Ectodermal cell (in vitro differentiated cells): Measurements from ENCODE around the gene KIF6.

Source experiments
- H3K27ac ChIP-seq: 2 replicates; pipeline ENCODE4 v1.7.0; 2013; ENCODE audit warnings: mild to moderate bottlenecking, low read depth, low read length; ENCODE audit not compliant: insufficient read depth, poor library complexity, severe bottlenecking
- H3K27me3 ChIP-seq: 2 replicates; pipeline ENCODE4 v1.7.0; 2013; ENCODE audit warnings: mild to moderate bottlenecking, low read length; ENCODE audit not compliant: insufficient read depth, control insufficient read depth, poor library complexity, severe bottlenecking
- H3K36me3 ChIP-seq: one replicate; pipeline ENCODE4 v1.7.0; 2013; ENCODE audit warnings: low read length; ENCODE audit not compliant: control insufficient read depth, insufficient read depth
- H3K4me1 ChIP-seq: one replicate; pipeline ENCODE4 v1.7.0; 2013; ENCODE audit warnings: low read length; ENCODE audit not compliant: control insufficient read depth, insufficient read depth
- H3K4me3 ChIP-seq: 2 replicates; pipeline ENCODE4 v1.7.0; 2013; ENCODE audit warnings: low read depth, low read length, control low read depth; ENCODE audit not compliant: insufficient read depth
- H3K9me3 ChIP-seq: 2 replicates; pipeline ENCODE4 v1.7.0; 2013; ENCODE audit warnings: mild to moderate bottlenecking, low read length, moderate library complexity; ENCODE audit not compliant: control insufficient read depth
- WGBS, 2 experiments: methylation state at CpG; one replicate each; pipeline ENCODE4 v1.1.7; 2013; ENCODE audit warnings: missing lambda C conversion rate in 2 of 2; 5-methylcytosine and 5-hydroxymethylcytosine counted together

Gene KIF6

DNA sequence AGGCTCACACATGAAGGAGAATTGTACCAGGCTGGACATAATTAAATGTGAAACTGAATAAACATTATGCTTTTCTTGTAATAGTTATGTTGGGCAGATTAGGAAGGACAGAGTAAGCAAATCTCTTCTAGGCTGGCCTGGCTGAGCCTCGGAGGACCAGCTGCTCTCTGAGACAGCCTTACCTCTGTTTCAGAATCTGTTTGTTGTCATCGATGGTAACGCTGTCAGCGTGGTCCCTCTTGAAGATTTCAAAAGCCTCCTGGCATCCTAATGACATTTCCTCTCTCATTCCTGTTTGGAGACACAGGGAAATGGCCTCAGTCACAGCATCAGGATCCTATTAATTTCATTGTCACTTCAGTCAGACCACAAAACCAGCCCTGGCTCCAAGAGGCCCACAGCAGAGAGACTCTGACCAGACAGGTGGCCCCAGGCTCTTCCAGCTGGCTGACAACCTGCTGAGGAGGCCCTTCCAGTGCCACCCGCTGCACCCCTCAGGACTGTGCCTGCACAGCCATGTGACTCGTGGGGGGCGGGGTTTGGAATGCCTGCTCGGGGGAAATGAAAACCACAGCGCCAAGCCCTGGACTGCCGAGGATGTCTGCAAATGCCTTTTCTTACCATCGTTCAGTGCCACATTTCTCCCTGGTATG is 294.2 kb downstream of the KIF6 start:
- no peak overlapping the region for H3K27ac ChIP-seq
- WGBS, 2 experiments: 77 to 83% methylated on average over 11 of the region's 11 CpGs

GRCh38 chr6:39430446-39430845 is 294.8 kb downstream of the KIF6 start:
- H3K36me3 ChIP-seq: no peaks in the 10 kb centered on the region
- 88 to 91% methylated on average over 1 of the region's 1 CpG for WGBS, 2 experiments
- no peaks in the 10 kb centered on the region for H3K9me3 ChIP-seq
- no peaks in the 10 kb centered on the region for H3K27me3 ChIP-seq
- peaks cover 8% of the 10 kb centered on the region for H3K4me1 ChIP-seq
- H3K4me3 ChIP-seq: no peak overlapping the region
- no peak overlapping the region for H3K27ac ChIP-seq

More for the DNA sequence above, 294.2 kb downstream of the KIF6 start:
- no peaks in the 10 kb centered on the region for H3K36me3 ChIP-seq
- no peak overlapping the region for H3K4me3 ChIP-seq
- H3K4me1 ChIP-seq: peaks cover 8% of the 10 kb centered on the region
- H3K27me3 ChIP-seq: no peaks in the 10 kb centered on the region
- H3K9me3 ChIP-seq: no peaks in the 10 kb centered on the region

DNA sequence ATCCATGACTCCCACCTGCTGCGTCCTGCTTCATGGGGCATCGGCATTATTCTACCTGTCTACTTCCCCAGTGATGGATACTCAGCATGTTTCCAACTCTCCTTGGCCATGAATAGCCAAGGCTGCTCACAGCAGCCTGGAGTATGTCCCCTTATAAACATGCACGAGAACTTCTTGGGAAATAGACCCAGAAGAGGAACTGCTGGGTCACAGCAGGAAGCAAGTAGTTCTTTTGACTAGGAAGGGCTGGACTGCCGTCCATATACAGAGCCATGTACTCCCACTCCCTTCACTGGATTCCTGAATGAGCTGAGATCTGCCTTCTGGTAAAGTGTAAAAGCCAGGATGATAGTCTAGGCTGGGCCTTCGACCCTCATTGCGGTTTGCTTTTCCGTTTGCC is 296.4 kb downstream of the KIF6 start:
- no peak overlapping the region for H3K27ac ChIP-seq

DNA sequence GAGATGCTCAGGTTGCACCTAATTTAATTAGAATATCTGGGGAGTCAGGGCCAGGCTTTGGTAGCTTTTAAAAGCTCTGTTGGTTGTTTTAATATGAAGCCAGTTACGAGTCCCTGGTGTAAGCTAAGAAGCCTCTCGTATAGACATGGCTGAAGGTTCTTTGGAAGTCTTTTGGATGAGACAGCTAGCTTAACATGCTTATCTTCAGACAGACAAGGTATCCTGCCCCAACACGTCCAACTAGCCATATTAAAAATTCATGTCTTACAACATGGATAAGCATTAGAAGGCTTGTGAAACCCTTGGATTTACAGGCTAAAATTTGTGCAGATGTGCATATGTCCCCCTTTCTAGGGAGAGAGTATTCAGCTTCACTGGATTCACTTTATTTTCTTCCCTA is 297.1 kb downstream of the KIF6 start:
- Histone ChIP-seq H3K27me3 (no peaks in the 10 kb centered on the region), H3K4me1 (peaks cover 8% of the 10 kb centered on the region), H3K4me3 (no peak overlapping the region), H3K27ac (no peak overlapping the region), H3K9me3 (no peaks in the 10 kb centered on the region), H3K36me3 (no peaks in the 10 kb centered on the region)
- 86 to 87% methylated on average over 3 of the region's 3 CpGs for WGBS, 2 experiments

More for the DNA sequence above, 296.4 kb downstream of the KIF6 start:
- Histone ChIP-seq H3K36me3 (no peaks in the 10 kb centered on the region), H3K27me3 (no peaks in the 10 kb centered on the region), H3K4me3 (no peak overlapping the region), H3K4me1 (peaks cover 8% of the 10 kb centered on the region), H3K9me3 (no peaks in the 10 kb centered on the region)
- 82 to 90% methylated on average over 7 of the region's 7 CpGs for WGBS, 2 experiments

- Histone ChIP-seq H3K4me1 (peaks cover 3% of the 10 kb centered on the region), H3K4me3 (no peak overlapping the region), H3K36me3 (no peaks in the 10 kb centered on the region), H3K27ac (no peak overlapping the region), H3K27me3 (no peaks in the 10 kb centered on the region), H3K9me3 (no peaks in the 10 kb centered on the region)
- WGBS, 2 experiments: 81 to 96% methylated on average over 2 of the region's 2 CpGs
Measured at GRCh38 chr6:39426073-39426456, 299.1 kb downstream of the KIF6 start.

- Histone ChIP-seq H3K36me3 (no peaks in the 10 kb centered on the region), H3K4me1 (no peaks in the 10 kb centered on the region), H3K4me3 (no peak overlapping the region), H3K27ac (no peak overlapping the region), H3K9me3 (no peaks in the 10 kb centered on the region), H3K27me3 (no peaks in the 10 kb centered on the region)
- WGBS, 2 experiments: 88 to 89% methylated on average over 5 to 6 of the region's 6 CpGs
Measured at GRCh38 chr6:39425346-39426072, 299.7 kb downstream of the KIF6 start.

GRCh38 chr6:39424831-39425230 is 300.4 kb downstream of the KIF6 start:
- H3K4me1 ChIP-seq: no peaks in the 10 kb centered on the region
- WGBS, 2 experiments: 91 to 93% methylated on average over 3 of the region's 3 CpGs
- no peaks in the 10 kb centered on the region for H3K36me3 ChIP-seq
- H3K27ac ChIP-seq: no peak overlapping the region
- no peaks in the 10 kb centered on the region for H3K27me3 ChIP-seq
- H3K4me3 ChIP-seq: no peak overlapping the region
- H3K9me3 ChIP-seq: no peaks in the 10 kb centered on the region

DNA sequence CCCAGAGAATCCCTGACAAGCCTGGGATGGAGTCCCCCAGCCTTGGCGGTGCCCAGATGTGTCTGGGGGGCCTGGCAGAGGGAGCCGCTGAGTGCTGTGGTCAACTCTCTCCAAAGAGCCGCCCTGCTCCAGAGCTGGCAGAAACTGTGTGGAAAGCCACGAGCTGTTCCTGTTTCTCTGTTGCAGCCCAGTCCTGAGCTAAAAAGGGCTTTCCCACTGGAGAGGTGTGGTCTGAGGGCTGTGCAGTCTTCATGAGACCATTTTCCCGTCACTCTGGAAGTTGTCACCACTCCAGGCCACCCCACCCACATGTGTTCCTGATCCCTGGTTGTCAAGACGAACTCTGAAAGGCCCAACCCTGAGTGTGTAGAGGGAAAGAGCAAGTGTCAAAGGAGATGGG is 303.0 kb downstream of the KIF6 start:
- Histone ChIP-seq H3K4me1 (no peaks in the 10 kb centered on the region), H3K36me3 (no peaks in the 10 kb centered on the region), H3K27me3 (no peaks in the 10 kb centered on the region), H3K4me3 (no peak overlapping the region), H3K9me3 (no peaks in the 10 kb centered on the region), H3K27ac (no peak overlapping the region)
- 93 to 95% methylated on average over 6 of the region's 6 CpGs for WGBS, 2 experiments

- Histone ChIP-seq H3K27ac (no peak overlapping the region), H3K4me3 (no peak overlapping the region), H3K27me3 (no peaks in the 10 kb centered on the region), H3K36me3 (no peaks in the 10 kb centered on the region), H3K4me1 (no peaks in the 10 kb centered on the region), H3K9me3 (no peaks in the 10 kb centered on the region)
- WGBS, 2 experiments: 89 to 92% methylated on average over 10 to 11 of the region's 11 CpGs
Measured at GRCh38 chr6:39421383-39422225, 303.6 kb downstream of the KIF6 start.
